DOHH2 (cell line): ENCODE data around the gene OR2AG1.

Source experiments
- CTCF ChIP-seq: fragments of 200-600 bp; sonication (generic); IDR thresholded peaks from one replicate; pipeline ENCODE4 v1.5.1; 2014; ENCODE audit warnings: antibody characterized with exemption, mild to moderate bottlenecking, low read depth, low read length; ENCODE audit not compliant: poor library complexity, severe bottlenecking
- EZH2phosphoT487 ChIP-seq: fragments of 200-600 bp; sonication (generic); IDR thresholded peaks from 2 replicates; pipeline ENCODE4 v1.6.1; 2017; ENCODE audit warnings: borderline replicate concordance, mild to moderate bottlenecking, antibody characterized with exemption, low read length, moderate library complexity, mixed read lengths

- peak; percentile 63 for TF ChIP-seq CTCF
- no peak for TF ChIP-seq EZH2phosphoT487
Observed at GRCh38 chr11:6757373-6757967, 25.4 kb upstream of the OR2AG1 start.
